SK-N-SH (cell line): ENCODE results near the gene CPNE8. TPM values are rescaled to one million over a fixed set of nuclear protein-coding genes. Genes with fewer than 3 reads are reported as not detected.

Source experiments
- CTCF ChIA-PET: fragments of 300-600, 350-600 bp; formaldehyde crosslinking; extraction: SDS; loops from one replicate; lab custom pipeline; 2021; lab: Yijun Ruan, JAX
- POLR2A ChIA-PET: fragments of 350-600 bp; sonication (Branson Sonifier 250); formaldehyde crosslinking; extraction: SDS; loops from one replicate; lab custom pipeline; 2020; ENCODE audit warnings: antibody characterized with exemption, inconsistent platforms; lab: Yijun Ruan, JAX
- DNase-seq: peaks from one replicate; pipeline ENCODE4 v3.0.0; 2012
- H2AFZ ChIP-seq: fragments of 200-600 bp; sonication (generic); 2 replicates; pipeline ENCODE4 v1.8.1; 2016; ENCODE audit warnings: antibody characterized with exemption, mild to moderate bottlenecking, low read depth
- H3F3A ChIP-seq: fragments of 200-600 bp; sonication (generic); replicated peaks from 2 replicates; pipeline ENCODE3; 2016; ENCODE audit warnings: antibody characterized with exemption, mild to moderate bottlenecking; ENCODE audit not compliant: insufficient read depth
- H3K27ac ChIP-seq, 2 experiments: fragments of 200-500 bp in 1 of 2; fragments of 200-600 bp in 1 of 2; sonication (Bioruptor generic) in 1 of 2; sonication (generic), shearing (Covaris generic) in 1 of 2; 2 replicates each; pipeline versions ENCODE4 v1.5.1 to v1.6.1; 2014 to 2016; ENCODE audit warnings: low read depth in 2 of 2, inconsistent platforms in 1 of 2, low read length in 1 of 2, mild to moderate bottlenecking in 1 of 2, mixed read lengths in 1 of 2
- H3K27me3 ChIP-seq: fragments of 200-600 bp; sonication (generic), shearing (Covaris generic); 2 replicates; pipeline ENCODE4 v1.6.1; 2016; ENCODE audit warnings: mixed run types; ENCODE audit not compliant: insufficient read depth
- H3K36me3 ChIP-seq, 2 experiments: fragments of 200-500 bp in 1 of 2; fragments of 200-600 bp in 1 of 2; sonication (Bioruptor generic) in 1 of 2; sonication (generic) in 1 of 2; replicated peaks in 1 of 2; 2 replicates each; pipeline versions ENCODE3 to v1.5.1; 2014 to 2016; ENCODE audit warnings: low read length in 1 of 2, mild to moderate bottlenecking in 1 of 2; ENCODE audit not compliant: insufficient read depth in 2 of 2, control insufficient read depth in 1 of 2
- H3K4me1 ChIP-seq, 2 experiments: fragments of 200-500 bp in 1 of 2; fragments of 200-600 bp in 1 of 2; sonication (Bioruptor generic) in 1 of 2; sonication (generic), shearing (Covaris generic) in 1 of 2; 2 replicates each; pipeline versions ENCODE4 v1.5.1 to v1.6.1; 2014 to 2016; ENCODE audit warnings: low read depth in 1 of 2, low read length in 1 of 2, mixed run types in 1 of 2; ENCODE audit not compliant: insufficient read depth in 2 of 2, control insufficient read depth in 1 of 2
- H3K4me2 ChIP-seq: fragments of 200-600 bp; sonication (generic), shearing (Covaris generic); 2 replicates; pipeline ENCODE4 v1.6.1; 2017; ENCODE audit warnings: mixed run types
- H3K4me3 ChIP-seq, 2 experiments: fragments of 200-500 bp in 1 of 2; fragments of 200-600 bp in 1 of 2; sonication (Bioruptor generic) in 1 of 2; sonication (generic), shearing (Covaris generic) in 1 of 2; 2 replicates each; pipeline versions ENCODE4 v1.5.1 to v1.8.1; 2014 to 2016; ENCODE audit warnings: low read depth in 2 of 2, inconsistent platforms in 1 of 2, low read length in 1 of 2, mild to moderate bottlenecking in 1 of 2, mixed read lengths in 1 of 2, moderate library complexity in 1 of 2
- H3K79me2 ChIP-seq: fragments of 200-600 bp; sonication (generic); 2 replicates; pipeline ENCODE4 v1.8.1; 2017; ENCODE audit warnings: mild to moderate bottlenecking; ENCODE audit not compliant: insufficient read depth
- H3K9ac ChIP-seq: fragments of 200-600 bp; sonication (generic); 2 replicates; pipeline ENCODE4 v1.6.1; 2017; ENCODE audit warnings: mixed run types
- H3K9me2 ChIP-seq: fragments of 200-600 bp; sonication (generic); 2 replicates; pipeline ENCODE4 v1.6.1; 2017; ENCODE audit warnings: mixed run types
- H3K9me3 ChIP-seq: fragments of 200-600 bp; sonication (generic); 2 replicates; pipeline ENCODE4 v1.6.1; 2017; ENCODE audit warnings: mixed run types, mild to moderate bottlenecking, moderate library complexity
- H4K20me1 ChIP-seq: fragments of 200-600 bp; sonication (generic); 2 replicates; pipeline ENCODE4 v1.6.1; 2017; ENCODE audit warnings: mild to moderate bottlenecking, mixed run types; ENCODE audit not compliant: insufficient read depth
- CHD2 ChIP-seq: fragments of 150-350 bp; IDR thresholded peaks from 2 replicates; pipeline ENCODE4 v1.6.1; 2018; ENCODE audit warnings: low read length; ENCODE audit not compliant: partially characterized antibody
- ELF1 ChIP-seq: IDR thresholded peaks from 2 replicates; pipeline ENCODE4 v1.4.0; 2012
- FOSL2 ChIP-seq: IDR thresholded peaks from 2 replicates; pipeline ENCODE4 v1.4.0; 2012; ENCODE audit warnings: low read depth, mild to moderate bottlenecking, moderate library complexity, borderline replicate concordance
- GABPA ChIP-seq: IDR thresholded peaks from 2 replicates; pipeline ENCODE4 v1.4.0; 2012; ENCODE audit warnings: low read depth, mild to moderate bottlenecking
- GATA2 ChIP-seq: sonication (generic); formaldehyde crosslinking; IDR thresholded peaks from 2 replicates; pipeline ENCODE4 v1.5.0; 2020; ENCODE audit warnings: mild to moderate bottlenecking, missing genetic modification reagents
- IRF3 ChIP-seq: fragments of 150-350 bp; IDR thresholded peaks from 2 replicates; pipeline ENCODE4 v1.6.1; 2016; ENCODE audit warnings: mild to moderate bottlenecking, low read depth, low read length
- MEF2A ChIP-seq: IDR thresholded peaks from 2 replicates; pipeline ENCODE4 v1.4.0; 2012; ENCODE audit warnings: low read depth, borderline replicate concordance
- POLR2AphosphoS5 ChIP-seq: IDR thresholded peaks from 2 replicates; pipeline ENCODE4 v1.6.1; 2012; ENCODE audit warnings: low read depth, low read length
- RAD21 ChIP-seq: IDR thresholded peaks from 2 replicates; pipeline ENCODE4 v1.6.1; 2012; ENCODE audit warnings: mild to moderate bottlenecking, low read length
- RCOR1 ChIP-seq: fragments of 150-350 bp; IDR thresholded peaks from 2 replicates; pipeline ENCODE4 v1.6.1; 2017; ENCODE audit warnings: antibody characterized with exemption, low read length
- RFX5 ChIP-seq: IDR thresholded peaks from 2 replicates; pipeline ENCODE4 v1.6.1; 2012; ENCODE audit warnings: mild to moderate bottlenecking, improper control_type of control experiment, low read length
- TCF12 ChIP-seq: IDR thresholded peaks from 2 replicates; pipeline ENCODE4 v1.4.0; 2012
- TEAD4 ChIP-seq: IDR thresholded peaks from 2 replicates; pipeline ENCODE4 v1.4.0; 2012; ENCODE audit warnings: mild to moderate bottlenecking, borderline replicate concordance; ENCODE audit not compliant: insufficient read depth
- USF1 ChIP-seq: IDR thresholded peaks from 2 replicates; pipeline ENCODE4 v1.4.0; 2012; ENCODE audit warnings: low read depth, borderline replicate concordance
- WGBS: methylation state at CpG from one replicate; pipeline ENCODE4 v1.1.6; 2017; ENCODE audit warnings: low lambda C conversion rate; 5-methylcytosine and 5-hydroxymethylcytosine counted together
- polyA plus RNA-seq, 3 experiments: library from polyadenylated mRNA; depleted of rRNA; stranded (reverse); fragments of >200 nt; gene quantifications; 2 replicates each; pipeline ENCODE4 v1.2.3, GENCODE V29; 2012
- TF ChIP-seq, protein P1 (sequence below): IDR thresholded peaks from 2 replicates; pipeline ENCODE4; 2012
- TF ChIP-seq, protein P2 (sequence below): IDR thresholded peaks from 2 replicates; pipeline ENCODE4 v1.4.0; 2012; ENCODE audit warnings: low read depth
- TF ChIP-seq, protein P3 (sequence below): IDR thresholded peaks from 2 replicates; pipeline ENCODE4 v1.6.1; 2012; ENCODE audit warnings: mild to moderate bottlenecking, low read depth, low read length, moderate library complexity
- TF ChIP-seq, protein P4 (sequence below): fragments of 200-600 bp; sonication (generic); IDR thresholded peaks from 2 replicates; pipeline ENCODE4 v1.6.1; 2017; ENCODE audit warnings: antibody characterized with exemption, mild to moderate bottlenecking, moderate library complexity

The CPNE8 gene
- polyA plus RNA-seq, 1 of the 3 experiments (the other 2 are of a cell fraction), result not detected

DNA sequence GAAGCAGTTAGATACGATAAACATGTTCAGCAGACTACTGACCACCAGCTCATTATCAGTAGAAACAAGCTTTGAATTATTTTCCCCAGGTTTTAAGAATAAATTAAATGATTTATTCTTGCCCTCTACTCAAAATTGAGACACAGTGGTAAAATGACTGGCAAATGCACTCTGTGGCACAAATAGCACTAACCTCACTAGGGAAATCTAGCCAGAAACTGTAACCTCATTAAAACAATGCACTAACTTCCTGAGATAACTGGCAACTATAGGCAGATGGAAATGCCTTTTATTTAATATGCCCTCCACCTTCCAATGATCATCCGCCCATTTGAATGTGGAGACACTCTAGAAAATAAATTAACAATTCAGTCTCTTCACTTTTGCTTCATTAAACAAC is 33.2 kb downstream of the CPNE8 start (continued):
- TF ChIP-seq IRF3 (no peak), POLR2AphosphoS5 (no peak)

- no peak for TF ChIP-seq USF1
- no peak for TF ChIP-seq RAD21
- no peak for TF ChIP-seq ELF1
- TF ChIP-seq, protein P1, sequence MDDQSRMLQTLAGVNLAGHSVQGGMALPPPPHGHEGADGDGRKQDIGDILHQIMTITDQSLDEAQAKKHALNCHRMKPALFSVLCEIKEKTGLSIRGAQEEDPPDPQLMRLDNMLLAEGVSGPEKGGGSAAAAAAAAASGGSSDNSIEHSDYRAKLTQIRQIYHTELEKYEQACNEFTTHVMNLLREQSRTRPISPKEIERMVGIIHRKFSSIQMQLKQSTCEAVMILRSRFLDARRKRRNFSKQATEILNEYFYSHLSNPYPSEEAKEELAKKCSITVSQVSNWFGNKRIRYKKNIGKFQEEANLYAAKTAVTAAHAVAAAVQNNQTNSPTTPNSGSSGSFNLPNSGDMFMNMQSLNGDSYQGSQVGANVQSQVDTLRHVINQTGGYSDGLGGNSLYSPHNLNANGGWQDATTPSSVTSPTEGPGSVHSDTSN, result no peak
- TF ChIP-seq, protein P2, sequence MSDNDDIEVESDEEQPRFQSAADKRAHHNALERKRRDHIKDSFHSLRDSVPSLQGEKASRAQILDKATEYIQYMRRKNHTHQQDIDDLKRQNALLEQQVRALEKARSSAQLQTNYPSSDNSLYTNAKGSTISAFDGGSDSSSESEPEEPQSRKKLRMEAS, result no peak
- no peak for TF ChIP-seq CHD2
- TF ChIP-seq, all 33 proteins: peak for 0
- DNase-seq, result no peak
- no peak overlapping the region for H3K9ac ChIP-seq
- H3K27me3 ChIP-seq, result no peaks in the 10 kb centered on the region
- no peaks in the 10 kb centered on the region for H3K79me2 ChIP-seq
- H3K9me3 ChIP-seq, result no peaks in the 10 kb centered on the region
- no peaks in the 10 kb centered on the region for H4K20me1 ChIP-seq
- no peaks in the 10 kb centered on the region for H3K36me3 ChIP-seq
- no peak overlapping the region for H3K27ac ChIP-seq
- H2AFZ ChIP-seq, result no peak overlapping the region
- H3K4me2 ChIP-seq, result no peak overlapping the region
- H3F3A ChIP-seq, result no peaks in the 10 kb centered on the region
- POLR2A ChIA-PET, result no interaction called here
- CTCF ChIA-PET, result interaction anchor here (1.0 to 1.7 kb wide), 3 partner anchors 16 to 37 kb away, joined by 3 to 5 read pairs (median 4); partner anchors contain the start of gene CPNE8
- H3K4me3 ChIP-seq, result no peak overlapping the region
- H3K9me2 ChIP-seq, result no peaks in the 10 kb centered on the region
- H3K4me1 ChIP-seq, result no peaks in the 10 kb centered on the region
Measured at GRCh38 chr12:38869036-38869435, 36.4 kb downstream of the CPNE8 start.

DNA sequence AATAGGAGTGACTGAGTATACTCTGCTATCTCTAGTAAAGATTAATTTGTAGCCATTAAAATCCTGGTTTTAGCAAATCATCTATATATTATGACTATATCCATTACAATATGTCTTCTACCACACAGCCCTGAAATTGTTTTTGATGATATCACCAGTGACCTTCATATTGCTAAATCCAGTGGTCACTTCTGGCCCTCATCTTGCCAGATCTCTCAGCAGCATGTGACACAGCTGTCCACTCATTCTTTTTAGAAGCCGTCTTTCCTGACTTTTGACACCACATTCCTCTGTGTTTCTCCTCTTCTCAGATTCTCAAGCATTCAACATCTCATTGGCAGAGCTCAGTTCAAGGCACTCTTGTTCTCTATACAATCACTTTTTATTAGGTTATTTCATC is 54.9 kb downstream of the CPNE8 start:
- TF ChIP-seq GABPA (no peak), MEF2A (no peak), RCOR1 (no peak), TEAD4 (no peak), IRF3 (no peak), FOSL2 (no peak), GATA2 (CRISPR knock-in tag) (no peak), TCF12 (no peak), RFX5 (no peak)
- TF ChIP-seq, protein P3, sequence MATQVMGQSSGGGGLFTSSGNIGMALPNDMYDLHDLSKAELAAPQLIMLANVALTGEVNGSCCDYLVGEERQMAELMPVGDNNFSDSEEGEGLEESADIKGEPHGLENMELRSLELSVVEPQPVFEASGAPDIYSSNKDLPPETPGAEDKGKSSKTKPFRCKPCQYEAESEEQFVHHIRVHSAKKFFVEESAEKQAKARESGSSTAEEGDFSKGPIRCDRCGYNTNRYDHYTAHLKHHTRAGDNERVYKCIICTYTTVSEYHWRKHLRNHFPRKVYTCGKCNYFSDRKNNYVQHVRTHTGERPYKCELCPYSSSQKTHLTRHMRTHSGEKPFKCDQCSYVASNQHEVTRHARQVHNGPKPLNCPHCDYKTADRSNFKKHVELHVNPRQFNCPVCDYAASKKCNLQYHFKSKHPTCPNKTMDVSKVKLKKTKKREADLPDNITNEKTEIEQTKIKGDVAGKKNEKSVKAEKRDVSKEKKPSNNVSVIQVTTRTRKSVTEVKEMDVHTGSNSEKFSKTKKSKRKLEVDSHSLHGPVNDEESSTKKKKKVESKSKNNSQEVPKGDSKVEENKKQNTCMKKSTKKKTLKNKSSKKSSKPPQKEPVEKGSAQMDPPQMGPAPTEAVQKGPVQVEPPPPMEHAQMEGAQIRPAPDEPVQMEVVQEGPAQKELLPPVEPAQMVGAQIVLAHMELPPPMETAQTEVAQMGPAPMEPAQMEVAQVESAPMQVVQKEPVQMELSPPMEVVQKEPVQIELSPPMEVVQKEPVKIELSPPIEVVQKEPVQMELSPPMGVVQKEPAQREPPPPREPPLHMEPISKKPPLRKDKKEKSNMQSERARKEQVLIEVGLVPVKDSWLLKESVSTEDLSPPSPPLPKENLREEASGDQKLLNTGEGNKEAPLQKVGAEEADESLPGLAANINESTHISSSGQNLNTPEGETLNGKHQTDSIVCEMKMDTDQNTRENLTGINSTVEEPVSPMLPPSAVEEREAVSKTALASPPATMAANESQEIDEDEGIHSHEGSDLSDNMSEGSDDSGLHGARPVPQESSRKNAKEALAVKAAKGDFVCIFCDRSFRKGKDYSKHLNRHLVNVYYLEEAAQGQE, result no peak
- TF ChIP-seq, protein P4, sequence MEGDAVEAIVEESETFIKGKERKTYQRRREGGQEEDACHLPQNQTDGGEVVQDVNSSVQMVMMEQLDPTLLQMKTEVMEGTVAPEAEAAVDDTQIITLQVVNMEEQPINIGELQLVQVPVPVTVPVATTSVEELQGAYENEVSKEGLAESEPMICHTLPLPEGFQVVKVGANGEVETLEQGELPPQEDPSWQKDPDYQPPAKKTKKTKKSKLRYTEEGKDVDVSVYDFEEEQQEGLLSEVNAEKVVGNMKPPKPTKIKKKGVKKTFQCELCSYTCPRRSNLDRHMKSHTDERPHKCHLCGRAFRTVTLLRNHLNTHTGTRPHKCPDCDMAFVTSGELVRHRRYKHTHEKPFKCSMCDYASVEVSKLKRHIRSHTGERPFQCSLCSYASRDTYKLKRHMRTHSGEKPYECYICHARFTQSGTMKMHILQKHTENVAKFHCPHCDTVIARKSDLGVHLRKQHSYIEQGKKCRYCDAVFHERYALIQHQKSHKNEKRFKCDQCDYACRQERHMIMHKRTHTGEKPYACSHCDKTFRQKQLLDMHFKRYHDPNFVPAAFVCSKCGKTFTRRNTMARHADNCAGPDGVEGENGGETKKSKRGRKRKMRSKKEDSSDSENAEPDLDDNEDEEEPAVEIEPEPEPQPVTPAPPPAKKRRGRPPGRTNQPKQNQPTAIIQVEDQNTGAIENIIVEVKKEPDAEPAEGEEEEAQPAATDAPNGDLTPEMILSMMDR, result no peak
- H3K4me2 ChIP-seq, result no peak overlapping the region
- no peak overlapping the region for H3K27ac ChIP-seq
- no peak overlapping the region for H3K9ac ChIP-seq
- H3F3A ChIP-seq, result no peaks in the 10 kb centered on the region
- CTCF ChIA-PET, result no interaction called here
- no peak overlapping the region for H3K4me3 ChIP-seq
- no peak for DNase-seq
- 82% methylated on average over 1 of the region's 1 CpG for WGBS
- H2AFZ ChIP-seq, result no peak overlapping the region
- H3K9me2 ChIP-seq, result no peaks in the 10 kb centered on the region
- no peaks in the 10 kb centered on the region for H3K27me3 ChIP-seq
- POLR2A ChIA-PET, result no interaction called here
- no peaks in the 10 kb centered on the region for H3K4me1 ChIP-seq
- H3K36me3 ChIP-seq, result no peaks in the 10 kb centered on the region
- H3K79me2 ChIP-seq, result no peaks in the 10 kb centered on the region
- H4K20me1 ChIP-seq, result no peaks in the 10 kb centered on the region
- no peaks in the 10 kb centered on the region for H3K9me3 ChIP-seq
